Bronchial epithelial cell (primary cell): Measurements from ENCODE around the gene CDH6. TPM values are rescaled to one million over a fixed set of nuclear protein-coding genes. Genes with fewer than 3 reads are reported as not detected.

Experiments
- DNase-seq: peaks from one replicate; pipeline ENCODE4 v3.0.0-alpha.2; 2010; ENCODE audit warnings: low read depth
- FAIRE-seq: peaks from 2 replicates; lab custom pipeline; 2011; peaks lifted over from hg19 to GRCh38; lab: Jason Lieb, UNC
- H3K27me3 ChIP-seq: 2 replicates; pipeline ENCODE4 v1.5.1; 2011; ENCODE audit warnings: low read length; ENCODE audit not compliant: control insufficient read depth, insufficient read depth
- H3K36me3 ChIP-seq: 2 replicates; pipeline ENCODE4 v1.5.1; 2011; ENCODE audit warnings: low read length; ENCODE audit not compliant: control insufficient read depth, insufficient read depth
- H3K4me3 ChIP-seq: 2 replicates; pipeline ENCODE4 v1.5.1; 2011; ENCODE audit warnings: mild to moderate bottlenecking, low read depth, low read length, control low read depth
- CTCF ChIP-seq: IDR thresholded peaks from 2 replicates; pipeline ENCODE4 v1.5.1; 2011; ENCODE audit warnings: mild to moderate bottlenecking, moderate library complexity, low read length, control low read depth, inconsistent platforms; ENCODE audit not compliant: insufficient read depth, severe bottlenecking
- total RNA-seq: library from RNA; depleted of rRNA; stranded (reverse); fragments of >200 nt; gene quantifications from 2 replicates; pipeline ENCODE4 v1.2.1, GENCODE V29; 2014

CDH6 gene
- total RNA-seq, 1 donor from 2014 or later, result 9.5 TPM

DNA sequence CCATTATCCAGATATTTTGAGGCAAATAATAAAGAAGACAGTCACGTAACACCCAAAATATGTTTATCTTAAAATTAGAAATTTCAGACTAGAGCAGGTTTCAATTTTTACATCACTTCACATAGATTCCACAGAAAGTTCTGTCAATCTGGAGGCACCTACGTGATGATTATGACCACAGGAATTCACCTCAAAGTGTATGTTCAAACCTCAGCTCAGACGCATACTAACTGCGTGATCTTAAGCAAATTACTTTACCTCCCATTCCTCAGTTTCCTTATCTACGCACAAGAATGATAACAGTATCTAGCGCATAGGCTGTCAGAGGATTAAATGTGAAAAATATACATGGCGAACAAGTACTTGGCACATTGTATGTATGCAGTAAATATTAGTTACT lies 5.9 kb upstream of the CDH6 start:
- Histone ChIP-seq H3K27me3 (no peaks in the 10 kb centered on the region), H3K36me3 (no peaks in the 10 kb centered on the region), H3K4me3 (no peak overlapping the region)
- FAIRE-seq, result no peak
- no peak for TF ChIP-seq CTCF
- no peak for DNase-seq

DNA sequence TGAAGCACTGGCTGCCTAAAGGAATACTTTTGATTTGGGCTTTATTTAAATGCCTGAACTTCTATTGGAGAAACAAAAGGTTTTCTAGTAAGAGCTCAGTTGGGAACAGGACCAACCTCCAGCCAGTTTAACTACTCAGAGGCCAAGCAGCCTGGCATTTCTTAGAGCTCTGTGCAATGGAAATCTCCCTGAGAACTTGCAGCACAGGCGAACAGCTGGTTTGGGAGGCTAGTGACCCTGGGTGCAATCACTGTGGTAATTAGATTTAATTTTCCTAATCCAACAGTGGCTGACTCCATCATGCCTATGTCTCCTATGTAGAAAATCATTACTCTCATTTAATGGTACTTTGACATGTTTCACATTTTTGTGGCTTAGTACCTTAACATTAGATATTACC lies 1.0 kb upstream of the CDH6 start:
- H3K36me3 ChIP-seq, result no peaks in the 10 kb centered on the region
- no peaks in the 10 kb centered on the region for H3K27me3 ChIP-seq
- FAIRE-seq (no peak), DNase-seq (no peak)
- H3K4me3 ChIP-seq, result no peak overlapping the region
- no peak for TF ChIP-seq CTCF

DNA sequence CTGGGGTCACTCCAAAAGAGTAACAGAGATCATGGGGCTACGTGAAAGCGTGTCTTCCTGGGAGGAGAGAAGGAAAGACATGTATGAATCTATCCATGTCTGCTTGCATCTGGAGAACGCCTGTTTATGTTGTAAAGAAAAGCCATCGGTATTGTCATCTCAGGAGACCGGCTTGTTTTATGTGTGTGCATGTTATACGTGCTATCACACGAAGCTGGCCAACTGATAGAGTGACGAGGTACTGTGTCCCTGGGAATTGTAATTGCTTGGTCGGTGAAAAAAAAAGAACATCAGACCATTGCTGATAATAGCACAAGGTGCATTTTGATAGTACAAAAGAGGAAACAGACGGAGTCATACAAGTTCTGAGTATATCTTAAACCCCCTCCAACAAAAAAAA lies 370 bp upstream of the CDH6 start:
- Histone ChIP-seq H3K4me3 (peak overlapping the region; percentile 50), H3K27me3 (no peaks in the 10 kb centered on the region), H3K36me3 (no peaks in the 10 kb centered on the region)
- no peak for FAIRE-seq
- DNase-seq, result no peak
- no peak for TF ChIP-seq CTCF

DNA sequence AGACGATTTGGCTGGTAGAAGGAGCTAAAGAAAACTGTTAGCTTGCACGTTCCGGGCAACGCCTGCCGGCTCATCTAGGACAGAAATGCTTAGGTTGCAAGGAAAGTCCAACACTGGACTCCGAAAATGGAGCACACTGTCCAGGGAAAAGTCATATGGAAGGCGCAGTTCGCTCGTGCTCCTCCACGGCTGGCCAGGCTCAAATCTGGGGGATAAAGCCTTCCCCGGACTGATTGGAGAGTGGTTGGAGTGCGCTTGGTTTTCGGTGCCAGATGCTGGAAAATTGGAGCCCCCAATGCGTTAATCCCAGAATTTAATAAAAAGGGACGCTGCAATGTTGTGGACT lies 955 bp downstream of the CDH6 start:
- DNase-seq (peak; percentile 15), FAIRE-seq (no peak)
- no peaks in the 10 kb centered on the region for H3K27me3 ChIP-seq
- no peaks in the 10 kb centered on the region for H3K36me3 ChIP-seq
- no peak for TF ChIP-seq CTCF
- peak overlapping the region; percentile 50 for H3K4me3 ChIP-seq

GRCh38 chr5:31194892-31195555 lies 1.5 kb downstream of the CDH6 start:
- Histone ChIP-seq H3K4me3 (peak overlapping the region; percentile 50), H3K27me3 (no peaks in the 10 kb centered on the region), H3K36me3 (no peaks in the 10 kb centered on the region)
- DNase-seq (peak; percentile 67), FAIRE-seq (no peak)
- TF ChIP-seq CTCF, result no peak

GRCh38 chr5:31196309-31196708 lies 2.8 kb downstream of the CDH6 start:
- FAIRE-seq, result no peak
- no peaks in the 10 kb centered on the region for H3K27me3 ChIP-seq
- no peak for TF ChIP-seq CTCF
- peak; percentile 42 for DNase-seq
- no peak overlapping the region for H3K4me3 ChIP-seq
- H3K36me3 ChIP-seq, result no peaks in the 10 kb centered on the region
